NCI-H226 (cell line): ENCODE measurements around the gene MBOAT1.
"Not testable (repeated sequence)": the region's sequence is repeated elsewhere in the genome, so short reads cannot be mapped to it uniquely, and the experiment has no call there.

Source experiments
- DNase-seq: peaks from one replicate; pipeline ENCODE4 v3.0.0-alpha.2; 2015

Gene MBOAT1

GRCh38 chr6:20202324-20202658 lies 10.0 kb downstream of the MBOAT1 start:
- DNase-seq, result no peak

DNA sequence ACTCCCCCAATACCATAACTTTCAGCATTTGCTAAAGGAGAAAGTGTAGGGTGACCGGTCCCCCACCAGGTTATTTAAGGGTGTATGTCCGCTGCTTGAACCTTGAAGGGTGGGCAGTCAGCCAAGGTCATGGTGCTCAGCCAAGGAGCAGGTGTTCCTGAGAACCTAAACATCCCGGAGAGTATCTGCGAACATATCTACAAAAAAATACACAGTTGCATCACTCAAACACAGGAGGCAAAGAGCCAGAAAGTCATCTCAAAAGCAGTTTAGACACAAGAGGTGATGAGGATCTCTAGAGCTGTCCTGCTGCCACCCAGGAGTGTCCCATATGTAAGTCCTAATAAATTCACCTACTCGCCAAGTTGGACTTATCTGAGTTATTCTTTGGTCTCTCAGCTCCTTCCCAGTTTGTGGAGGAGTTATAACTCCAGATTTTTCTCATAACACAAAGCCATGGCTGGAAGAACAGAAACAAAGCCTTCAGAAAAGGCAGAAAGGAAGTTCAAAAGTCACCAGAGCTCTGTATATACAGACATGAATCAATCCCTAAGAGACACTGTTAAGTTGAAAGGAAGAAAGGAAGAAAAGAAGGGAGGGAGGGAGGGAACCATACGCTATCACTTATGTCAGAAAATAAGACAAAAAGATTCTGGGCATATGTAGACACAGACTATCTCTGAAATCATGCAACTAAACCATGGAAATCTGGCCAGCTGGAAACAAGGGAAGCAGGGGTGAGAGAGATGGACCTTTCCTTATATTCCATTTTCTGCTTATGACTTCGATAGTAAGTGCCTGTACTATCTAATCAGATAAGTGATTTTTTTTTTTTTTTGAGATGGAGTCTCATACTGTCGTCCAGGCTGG lies 11.3 kb downstream of the MBOAT1 start:
- no peak for DNase-seq

- no peak for DNase-seq
These were observed 13.5 kb downstream of the MBOAT1 start for GRCh38 chr6:20198775-20199174.

GRCh38 chr6:20198156-20198774 lies 14.0 kb downstream of the MBOAT1 start:
- DNase-seq, result no peak

DNA sequence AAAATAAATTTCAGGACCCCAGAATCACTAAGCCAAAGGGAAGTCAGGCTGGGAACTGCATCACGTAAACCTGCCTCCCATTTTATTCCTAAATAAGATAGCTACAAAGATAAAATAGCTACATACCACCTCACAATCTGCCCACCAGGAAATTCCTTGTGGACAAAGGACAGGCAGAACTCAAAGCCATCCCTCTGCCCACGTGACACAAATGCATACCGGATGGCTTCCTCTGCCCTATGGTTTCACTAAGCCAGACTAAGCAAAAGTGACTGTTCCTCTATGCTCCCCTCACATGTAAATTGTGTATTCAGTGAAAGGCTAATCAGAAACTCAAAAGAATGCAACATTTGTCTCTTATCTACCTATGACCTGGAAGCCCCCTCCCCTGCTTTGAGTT lies 15.0 kb downstream of the MBOAT1 start:
- DNase-seq, result no peak

DNA sequence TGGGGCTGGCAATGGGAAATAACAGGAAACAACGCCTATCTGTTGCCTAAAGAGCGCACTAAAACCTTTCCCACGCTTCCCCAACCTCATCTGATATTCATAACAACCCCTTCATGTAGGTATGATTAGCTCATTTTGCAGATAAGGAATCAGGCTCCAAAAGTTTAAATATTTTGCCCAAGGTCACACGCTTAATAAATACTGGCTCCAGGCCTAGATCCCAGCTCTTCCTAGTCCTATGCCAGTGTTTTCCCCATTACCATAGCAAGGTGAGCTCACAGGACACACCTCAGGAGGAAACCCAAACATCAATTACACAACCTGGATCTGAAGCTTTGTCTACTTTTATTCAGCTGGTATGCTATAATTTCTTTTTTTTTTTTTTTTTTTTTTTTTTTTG lies 19.6 kb downstream of the MBOAT1 start:
- peak; percentile 13 for DNase-seq

- no peak for DNase-seq
These were observed 20.3 kb downstream of the MBOAT1 start for GRCh38 chr6:20191992-20192391.

GRCh38 chr6:20188630-20189075 lies 23.6 kb downstream of the MBOAT1 start:
- DNase-seq, result peak; percentile 15

DNA sequence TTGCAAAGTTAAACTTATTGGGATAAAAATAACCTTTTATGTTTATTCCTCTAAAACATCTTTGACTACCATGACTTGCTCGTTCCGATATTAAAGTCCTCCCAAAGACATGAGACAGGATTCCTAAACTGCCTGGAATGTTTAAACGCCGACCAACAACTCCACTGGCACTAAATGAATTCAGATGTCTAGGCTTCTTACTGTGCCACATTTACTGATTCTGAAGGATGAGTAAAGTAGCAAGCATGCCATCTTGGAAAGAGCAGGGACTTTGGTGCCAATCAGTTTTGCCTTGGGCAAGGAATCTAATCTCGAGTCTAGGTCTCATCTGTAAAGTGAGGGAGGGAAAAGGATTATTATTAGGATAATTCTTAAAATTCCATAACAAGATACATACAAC lies 25.3 kb downstream of the MBOAT1 start:
- DNase-seq, result peak; percentile 37

GRCh38 chr6:20183706-20184105 lies 28.6 kb downstream of the MBOAT1 start:
- no peak for DNase-seq

DNA sequence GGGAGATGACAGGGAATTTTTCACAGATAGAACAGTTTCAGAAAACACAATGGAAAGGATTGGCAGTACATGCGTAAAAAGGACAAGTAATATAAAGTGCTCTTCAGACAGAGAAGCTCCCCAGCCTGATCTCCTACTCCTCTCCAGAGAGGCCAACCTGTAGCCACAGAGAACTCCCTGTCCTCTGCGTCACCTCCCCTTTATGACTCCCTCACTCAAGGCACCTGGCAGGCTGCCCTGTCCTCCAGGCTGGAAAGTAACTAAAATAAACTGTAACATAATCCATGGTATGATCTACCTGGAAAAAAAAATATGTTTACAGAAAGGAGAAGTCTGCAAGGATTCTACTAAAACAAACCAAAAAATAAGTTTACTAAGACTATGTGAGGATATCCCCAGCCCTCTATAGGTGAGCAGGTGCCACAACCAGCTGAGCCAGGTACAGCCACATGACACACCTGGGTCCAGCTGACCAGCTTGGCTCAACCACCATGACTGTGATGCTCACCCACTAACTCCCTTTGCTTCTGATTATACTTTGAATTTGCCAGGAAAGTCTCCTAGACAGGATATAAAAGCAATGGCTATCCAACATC lies 29.2 kb downstream of the MBOAT1 start:
- DNase-seq, result no peak

DNA sequence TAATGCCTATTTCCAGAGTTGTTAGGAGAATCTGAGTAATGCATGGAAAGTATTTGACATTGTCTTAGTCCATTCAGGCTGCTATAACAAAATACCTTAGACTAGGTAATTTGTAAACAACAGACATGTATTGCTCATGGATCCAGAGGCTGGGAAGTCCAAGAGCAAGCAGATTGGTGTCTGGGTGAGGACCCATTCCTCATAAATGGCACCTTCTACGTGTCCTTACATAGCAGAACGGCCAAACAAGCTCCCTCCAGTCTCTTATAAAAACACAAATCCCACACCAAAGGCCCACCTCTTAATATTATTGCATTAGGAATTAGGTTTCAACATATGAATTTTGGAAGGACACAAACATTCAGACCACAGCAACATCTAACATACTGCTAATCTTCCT lies 30.2 kb downstream of the MBOAT1 start:
- no peak for DNase-seq

DNA sequence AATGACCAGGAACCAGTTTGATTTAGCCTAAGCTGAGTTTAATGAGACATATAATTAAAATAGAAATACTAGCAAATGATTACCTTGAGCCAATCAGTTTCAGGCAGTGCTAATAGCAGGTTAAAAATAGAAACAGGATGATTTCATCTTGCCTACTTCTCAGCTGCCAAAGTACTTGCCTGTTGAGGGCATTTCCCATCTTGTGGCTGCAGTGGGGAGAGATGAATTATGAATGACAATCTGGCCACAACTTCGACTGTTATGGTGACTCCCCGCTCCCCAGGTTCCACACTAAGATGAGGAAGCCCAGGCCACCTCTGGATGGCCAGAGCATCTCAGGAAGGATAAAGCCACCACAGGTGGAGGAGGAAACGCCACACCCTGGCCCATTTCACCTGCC lies 31.3 kb downstream of the MBOAT1 start:
- no peak for DNase-seq

DNA sequence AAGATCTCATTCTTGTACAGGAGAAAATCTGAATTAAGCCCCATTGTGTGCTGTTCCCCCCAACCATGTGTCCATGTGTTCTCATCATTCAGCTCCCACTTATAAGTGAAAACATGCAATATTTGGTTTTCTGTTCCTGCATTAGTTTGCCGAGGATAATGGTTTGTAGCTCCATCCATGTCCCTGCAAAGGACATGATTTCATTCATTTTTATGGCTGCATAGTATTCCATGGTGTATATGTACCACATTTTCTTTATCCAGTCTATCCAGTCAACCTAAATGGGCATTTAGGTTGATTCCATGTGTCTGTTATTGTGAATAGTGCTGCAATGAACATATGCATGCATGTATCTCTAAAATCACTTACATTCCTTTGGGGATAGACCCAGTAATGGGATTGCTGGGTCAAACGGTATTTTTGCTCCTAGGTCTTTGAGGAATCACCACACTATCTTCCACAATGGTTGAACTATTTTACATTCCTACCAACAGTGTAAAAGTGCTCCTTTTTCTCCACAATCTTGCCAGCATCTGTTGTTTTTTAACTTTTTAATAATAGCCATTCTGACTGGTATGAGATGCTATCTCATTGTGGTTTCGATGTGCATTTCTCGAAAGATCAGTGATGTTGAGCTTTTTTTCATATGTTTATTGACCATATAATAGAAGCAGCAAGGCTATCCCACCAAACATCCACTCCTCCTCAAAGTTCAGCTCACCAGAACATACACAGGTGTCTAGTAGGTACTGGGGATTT lies 32.8 kb downstream of the MBOAT1 start:
- DNase-seq, result not testable (repeated sequence)

- DNase-seq, result no peak
These were observed 33.9 kb downstream of the MBOAT1 start for GRCh38 chr6:20178327-20178726.

DNA sequence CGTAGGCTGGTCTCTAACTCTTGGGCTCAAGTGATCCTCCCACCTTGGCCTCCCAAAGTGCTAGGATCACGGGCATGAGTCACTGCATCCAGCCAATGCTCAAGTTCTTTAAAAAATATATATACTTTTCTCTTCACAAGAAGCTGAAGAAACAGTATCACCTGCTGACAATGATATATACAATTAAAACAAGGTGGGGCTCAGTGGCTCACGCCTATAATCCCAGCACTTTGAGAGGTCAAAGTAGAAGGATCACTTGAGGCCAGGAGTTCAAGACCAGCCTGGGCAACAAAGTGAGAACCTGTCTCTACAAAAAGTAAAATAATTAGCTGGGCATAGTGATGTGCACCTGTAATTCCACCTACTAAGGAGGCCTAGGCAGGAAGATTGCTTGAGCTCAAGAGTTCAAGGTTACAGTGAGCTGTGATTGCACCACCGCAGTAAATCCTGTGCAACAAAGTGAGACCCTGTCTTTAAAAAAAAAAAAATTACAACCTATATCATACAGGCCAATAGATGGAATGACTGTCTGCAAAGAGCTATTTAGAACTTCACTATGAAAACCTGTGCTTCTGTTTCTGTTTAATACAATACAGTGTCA lies 36.4 kb downstream of the MBOAT1 start:
- no peak for DNase-seq

GRCh38 chr6:20173833-20174792 lies 38.2 kb downstream of the MBOAT1 start:
- no peak for DNase-seq

DNA sequence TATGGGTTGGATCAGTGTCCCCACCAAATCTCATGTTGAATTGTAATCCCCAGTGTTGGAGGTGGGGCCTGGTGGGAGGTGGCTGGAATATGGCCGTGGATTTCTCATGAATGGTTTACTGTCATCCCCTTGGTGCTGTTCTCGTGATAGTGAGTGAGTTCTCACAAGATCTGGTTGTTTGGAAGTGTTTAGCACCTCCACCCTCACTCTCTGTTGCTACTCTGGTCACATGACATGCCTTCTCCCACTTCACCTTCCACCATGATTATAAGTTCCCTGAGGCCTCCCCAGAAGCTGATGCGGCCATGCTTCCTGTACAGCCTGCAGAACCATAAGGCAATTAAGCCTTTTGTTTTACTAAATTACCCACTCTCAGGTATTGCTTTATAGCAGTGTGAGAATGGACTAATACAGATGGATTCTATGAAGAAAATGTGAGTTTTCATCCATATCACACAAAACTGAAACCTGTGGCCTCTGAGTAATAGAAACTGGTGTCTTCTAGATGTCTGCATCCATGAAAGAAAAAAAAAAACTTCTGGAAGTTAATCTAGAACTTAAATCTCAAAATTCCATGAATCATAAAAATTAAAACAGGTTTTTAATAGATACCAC lies 39.3 kb downstream of the MBOAT1 start:
- no peak for DNase-seq

DNA sequence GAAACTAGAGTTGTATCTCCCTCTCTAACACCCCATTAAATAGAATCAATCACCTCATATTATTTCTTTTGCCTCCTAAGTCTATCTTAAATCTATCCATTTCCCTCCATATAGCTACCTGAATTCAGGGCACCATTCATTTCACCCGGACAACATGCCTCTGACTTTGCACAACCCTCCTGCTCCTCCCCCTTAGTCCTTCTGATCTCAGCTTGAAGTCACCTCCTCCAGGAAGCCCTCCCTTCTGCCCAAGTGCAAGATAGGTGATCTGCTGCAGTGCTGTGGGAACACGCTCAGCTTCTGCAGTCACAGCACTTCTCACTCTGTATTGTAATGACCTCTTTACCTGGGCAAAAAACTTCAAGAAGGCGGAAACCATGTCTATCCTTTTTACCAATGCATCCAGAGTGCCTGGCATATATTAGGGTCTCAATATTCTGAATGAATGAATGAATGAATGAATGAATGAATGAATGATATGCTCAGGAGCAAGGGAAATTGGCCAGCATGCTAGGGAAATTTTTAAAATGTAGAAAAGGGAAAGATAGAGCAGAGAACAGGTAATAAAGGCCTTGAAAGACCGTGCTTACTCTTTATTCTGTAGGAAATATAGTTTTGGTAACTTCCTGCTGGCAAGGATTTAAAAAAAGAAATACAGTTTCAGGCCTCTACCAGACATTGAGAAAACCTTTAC lies 41.7 kb downstream of the MBOAT1 start:
- no peak for DNase-seq

- no peak for DNase-seq
These were observed 42.5 kb downstream of the MBOAT1 start for GRCh38 chr6:20169786-20170185.

DNA sequence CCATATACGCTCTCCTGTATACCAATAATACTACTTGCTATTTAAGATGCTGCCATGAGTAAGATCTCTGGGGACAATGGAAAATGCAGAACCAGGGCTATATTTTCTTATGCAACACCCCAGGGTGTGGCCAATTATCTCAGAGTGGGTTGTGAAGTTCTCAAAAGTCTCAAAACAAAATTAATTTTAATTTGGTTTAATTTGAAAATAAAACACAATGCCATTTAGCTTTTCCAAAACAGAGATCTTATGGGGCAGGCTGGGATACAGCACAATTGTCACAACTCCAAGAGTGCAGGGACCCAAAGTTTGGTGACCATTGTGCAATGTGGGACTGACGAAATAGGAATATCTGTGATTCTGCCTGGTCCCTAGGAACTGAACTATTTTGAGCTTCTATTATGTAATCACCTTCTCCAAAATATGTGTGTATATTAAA lies 43.1 kb downstream of the MBOAT1 start:
- no peak for DNase-seq
